LNCAP (cell line): ENCODE measurements around the gene TMA7.

Experiments
- TF ChIP-seq, protein P1 (sequence below): fragments of 450-650 bp; IDR thresholded peaks from 2 replicates; pipeline ENCODE4 v1.5.1; 2017; ENCODE audit warnings: mild to moderate bottlenecking

The TMA7 gene

DNA sequence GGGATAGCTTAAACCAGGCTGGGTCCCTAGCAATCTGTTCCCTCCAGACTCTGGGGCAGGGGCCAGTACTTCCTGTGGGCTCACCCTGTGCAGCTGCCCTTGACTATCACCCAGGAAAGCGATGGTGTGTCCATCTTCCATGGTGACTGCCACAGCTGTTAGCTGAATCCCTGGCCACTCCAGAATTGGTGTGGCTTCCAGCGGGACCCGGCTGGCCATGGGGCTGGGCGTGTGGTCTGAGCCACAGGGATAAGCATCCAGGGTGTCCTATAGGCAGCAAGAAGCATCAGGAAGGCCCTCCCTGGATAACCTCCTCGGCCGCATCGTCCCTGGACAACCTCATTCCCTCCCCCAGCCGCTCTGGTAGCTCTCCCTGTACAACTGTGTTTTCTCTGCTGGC is 17.4 kb upstream of the TMA7 start:
- TF ChIP-seq, protein P1, sequence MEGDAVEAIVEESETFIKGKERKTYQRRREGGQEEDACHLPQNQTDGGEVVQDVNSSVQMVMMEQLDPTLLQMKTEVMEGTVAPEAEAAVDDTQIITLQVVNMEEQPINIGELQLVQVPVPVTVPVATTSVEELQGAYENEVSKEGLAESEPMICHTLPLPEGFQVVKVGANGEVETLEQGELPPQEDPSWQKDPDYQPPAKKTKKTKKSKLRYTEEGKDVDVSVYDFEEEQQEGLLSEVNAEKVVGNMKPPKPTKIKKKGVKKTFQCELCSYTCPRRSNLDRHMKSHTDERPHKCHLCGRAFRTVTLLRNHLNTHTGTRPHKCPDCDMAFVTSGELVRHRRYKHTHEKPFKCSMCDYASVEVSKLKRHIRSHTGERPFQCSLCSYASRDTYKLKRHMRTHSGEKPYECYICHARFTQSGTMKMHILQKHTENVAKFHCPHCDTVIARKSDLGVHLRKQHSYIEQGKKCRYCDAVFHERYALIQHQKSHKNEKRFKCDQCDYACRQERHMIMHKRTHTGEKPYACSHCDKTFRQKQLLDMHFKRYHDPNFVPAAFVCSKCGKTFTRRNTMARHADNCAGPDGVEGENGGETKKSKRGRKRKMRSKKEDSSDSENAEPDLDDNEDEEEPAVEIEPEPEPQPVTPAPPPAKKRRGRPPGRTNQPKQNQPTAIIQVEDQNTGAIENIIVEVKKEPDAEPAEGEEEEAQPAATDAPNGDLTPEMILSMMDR: no peak

DNA sequence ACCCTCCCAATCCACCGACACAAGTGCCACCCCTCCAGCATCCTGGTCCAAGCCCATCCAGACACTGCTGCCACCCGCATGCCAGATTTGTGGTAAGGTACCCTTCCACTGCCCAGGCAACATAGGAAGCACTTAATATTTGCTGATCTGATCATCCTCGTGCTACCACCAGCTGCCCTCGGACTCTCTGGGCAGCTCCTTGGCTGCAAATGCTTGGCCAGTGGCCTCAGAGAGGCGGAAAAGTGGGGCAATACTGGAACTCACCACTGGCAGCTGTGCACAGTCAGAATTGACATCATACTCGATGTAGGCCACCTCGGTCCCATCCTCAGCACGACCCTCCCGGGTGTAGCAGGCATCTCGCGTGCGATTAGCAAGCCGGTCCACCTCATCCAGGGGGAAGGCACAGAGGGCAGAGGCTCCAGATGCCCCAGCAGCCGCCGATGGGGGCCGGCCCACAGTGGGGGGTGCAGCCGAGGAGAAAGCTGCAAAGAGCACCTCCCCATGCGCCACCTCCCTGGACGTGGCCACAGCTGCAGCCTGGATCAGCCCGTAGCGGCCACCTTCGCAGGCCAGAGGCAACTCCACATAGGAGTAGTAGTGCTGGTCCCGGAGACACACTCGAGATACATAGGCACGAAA is 16.7 kb upstream of the TMA7 start:
- TF ChIP-seq, protein P1: no peak

DNA sequence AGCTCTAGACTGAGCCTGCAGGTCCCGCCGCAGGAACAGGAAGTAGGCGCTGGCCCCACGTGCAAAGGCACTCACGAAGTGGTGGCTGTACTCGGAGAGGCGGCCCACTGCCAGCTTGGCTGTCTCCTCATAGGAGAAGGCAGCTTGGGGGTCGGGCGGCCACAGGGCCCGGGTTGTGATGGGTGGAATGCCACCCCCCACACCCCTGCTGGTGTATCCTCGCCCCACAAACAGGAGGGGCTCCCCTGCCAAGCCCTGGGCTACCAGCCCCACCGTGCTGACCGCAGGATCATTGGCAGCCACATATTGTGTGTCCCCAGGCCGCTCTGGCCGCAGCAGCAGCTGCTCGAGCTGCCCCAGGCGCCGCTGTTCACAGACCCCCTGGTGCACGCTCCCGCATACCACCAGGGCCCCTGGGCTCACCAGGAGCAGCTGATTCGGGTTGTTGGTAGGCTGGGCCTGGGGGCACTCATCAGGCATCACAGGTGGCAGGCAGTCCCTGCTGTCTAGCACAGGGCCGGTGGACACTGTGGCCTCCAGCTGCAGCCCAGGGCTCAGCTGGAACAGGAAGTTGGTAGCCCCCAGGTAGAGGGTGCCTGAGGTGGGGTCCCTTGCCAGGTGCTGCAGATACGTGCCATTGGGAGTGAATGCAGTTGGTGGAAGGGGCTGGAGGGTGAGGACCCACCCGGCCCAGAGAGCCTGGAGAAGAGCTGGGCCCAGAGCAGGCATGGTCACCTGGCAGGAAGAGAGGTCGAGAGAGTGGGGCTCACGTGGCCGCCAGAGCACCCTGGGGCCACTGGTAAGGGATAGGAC is 16.0 kb upstream of the TMA7 start:
- TF ChIP-seq, protein P1: no peak

DNA sequence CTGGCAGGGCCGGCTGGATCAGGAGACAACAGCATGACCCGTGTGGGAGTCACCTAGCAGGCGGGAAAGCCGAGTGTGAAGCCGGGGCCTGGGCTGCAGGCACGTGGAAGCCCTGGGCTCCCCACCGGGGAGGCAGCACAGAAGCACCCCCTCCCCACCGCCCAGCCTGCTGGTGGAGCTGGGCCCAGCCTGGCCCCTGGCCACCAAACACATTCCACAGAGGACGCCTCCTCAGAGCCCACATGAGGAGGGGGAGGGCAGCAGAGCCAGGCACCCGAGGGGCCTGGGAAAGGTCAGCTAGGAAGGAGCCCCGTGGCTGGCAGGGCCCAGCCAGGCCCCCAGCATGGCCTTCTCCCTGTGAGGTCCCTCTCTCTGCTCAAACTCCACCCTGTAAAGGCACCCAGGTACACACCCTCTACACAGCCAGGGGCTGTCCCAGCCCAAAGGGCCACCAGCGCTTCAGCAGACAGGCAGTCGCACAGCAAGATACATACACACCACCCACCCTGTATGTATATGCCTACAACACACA is 14.7 kb upstream of the TMA7 start:
- TF ChIP-seq, protein P1: no peak

- TF ChIP-seq, protein P1: no peak
These were observed 13.6 kb upstream of the TMA7 start for GRCh38 chr3:48426401-48426909.

DNA sequence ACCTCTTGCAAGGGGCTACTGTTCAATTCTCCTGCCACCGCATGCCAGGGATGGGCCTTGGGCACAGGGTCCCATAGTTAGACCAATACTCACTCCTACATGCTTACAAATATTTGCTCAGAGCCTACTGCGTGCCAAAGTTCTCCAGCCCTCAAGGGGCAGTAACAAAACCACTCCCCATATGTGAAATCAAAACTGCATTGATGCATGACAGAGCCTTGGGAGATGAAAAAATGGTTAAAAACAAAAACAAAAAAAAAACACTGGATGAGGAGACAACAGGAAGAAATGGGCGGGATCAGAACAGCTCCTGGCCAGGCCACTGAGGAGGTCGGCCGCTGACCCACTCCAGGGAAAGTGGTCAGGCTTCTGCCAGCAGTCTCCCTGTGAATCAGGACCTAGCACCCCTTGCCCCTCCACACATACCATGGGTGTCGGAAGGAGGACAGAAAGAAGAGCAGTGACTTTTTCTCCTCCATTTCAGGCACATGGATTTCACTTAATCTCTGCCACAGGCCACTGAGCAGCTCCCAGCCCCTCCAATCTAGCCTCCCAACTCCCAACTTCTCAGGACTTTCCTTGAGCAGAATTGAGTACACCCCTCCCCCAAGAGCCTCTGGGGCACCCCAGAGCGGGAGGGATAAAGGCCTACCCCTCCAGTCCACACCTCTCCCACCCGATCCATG is 13.0 kb upstream of the TMA7 start:
- TF ChIP-seq, protein P1: no peak

DNA sequence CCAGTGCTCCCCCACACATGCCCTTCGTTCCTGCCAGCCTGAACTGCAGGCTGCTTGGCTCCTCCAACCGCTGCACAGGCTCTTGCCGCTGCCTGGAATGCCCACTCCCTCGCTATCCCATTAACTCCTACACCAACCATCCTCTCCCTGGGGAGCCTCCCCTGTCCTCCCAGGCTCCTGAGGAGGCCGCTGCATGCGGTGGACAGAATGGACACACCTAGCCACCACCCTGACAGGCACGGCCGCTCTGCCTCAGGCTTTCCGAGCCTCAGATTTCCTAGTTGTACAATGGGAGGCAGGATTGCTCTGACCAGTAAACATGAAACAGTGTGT is 12.5 kb upstream of the TMA7 start:
- TF ChIP-seq, protein P1: no peak
